ENCODE measurements around the gene DTWD1.

- TF ChIP-seq, protein P1, sequence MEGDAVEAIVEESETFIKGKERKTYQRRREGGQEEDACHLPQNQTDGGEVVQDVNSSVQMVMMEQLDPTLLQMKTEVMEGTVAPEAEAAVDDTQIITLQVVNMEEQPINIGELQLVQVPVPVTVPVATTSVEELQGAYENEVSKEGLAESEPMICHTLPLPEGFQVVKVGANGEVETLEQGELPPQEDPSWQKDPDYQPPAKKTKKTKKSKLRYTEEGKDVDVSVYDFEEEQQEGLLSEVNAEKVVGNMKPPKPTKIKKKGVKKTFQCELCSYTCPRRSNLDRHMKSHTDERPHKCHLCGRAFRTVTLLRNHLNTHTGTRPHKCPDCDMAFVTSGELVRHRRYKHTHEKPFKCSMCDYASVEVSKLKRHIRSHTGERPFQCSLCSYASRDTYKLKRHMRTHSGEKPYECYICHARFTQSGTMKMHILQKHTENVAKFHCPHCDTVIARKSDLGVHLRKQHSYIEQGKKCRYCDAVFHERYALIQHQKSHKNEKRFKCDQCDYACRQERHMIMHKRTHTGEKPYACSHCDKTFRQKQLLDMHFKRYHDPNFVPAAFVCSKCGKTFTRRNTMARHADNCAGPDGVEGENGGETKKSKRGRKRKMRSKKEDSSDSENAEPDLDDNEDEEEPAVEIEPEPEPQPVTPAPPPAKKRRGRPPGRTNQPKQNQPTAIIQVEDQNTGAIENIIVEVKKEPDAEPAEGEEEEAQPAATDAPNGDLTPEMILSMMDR (IDR thresholded peaks at IDR 0.05 in 4 of 5, conservative IDR thresholded peaks at IDR 0.05 in 1 of 5): no peak
- no peak for TF ChIP-seq POLR2A (IDR thresholded peaks at IDR 0.05)
These were observed 14.3 kb upstream of the DTWD1 start for GRCh38 chr15:49606594-49606993.

All from gastrocnemius medialis (tissue), 4 donors.